ENCODE results near the gene GOT2. TPM values are rescaled to one million over a fixed set of nuclear protein-coding genes. Genes with fewer than 3 reads are reported as not detected.
"Not testable (repeated sequence)": the region's sequence is repeated elsewhere in the genome, so short reads cannot be mapped to it uniquely, and the experiment has no call there.

GOT2 gene
- total RNA-seq, 2 experiments from 2014 or later = 125 to 127 TPM

- Mint-ChIP-seq H3K27ac (no peak overlapping the region), H3K4me3 (no peak overlapping the region), H3K4me1 (ENCODE audit: low read depth) (peaks cover 7% of the 10 kb centered on the region), H3K36me3 (peaks cover 1% of the 10 kb centered on the region), H3K9me3 (no peaks in the 10 kb centered on the region), H3K27me3 (no peaks in the 10 kb centered on the region)
- ChIA-PET POLR2A (no interaction called here), CTCF (interaction anchor here (1.5 kb wide), 1 partner anchor 17 kb away, joined by 9 read pairs; no protein-coding TSS in a partner anchor)
- intact Hi-C loops (cut with micrococcal nuclease) = no loop called here
- no peak for DNase-seq
Observed at GRCh38 chr16:58738672-58739296, 4.7 kb upstream of the GOT2 start.

- POLR2A ChIA-PET; H3K27me3 Mint-ChIP-seq; H3K9me3 Mint-ChIP-seq; CTCF ChIA-PET; H3K27ac Mint-ChIP-seq; H3K4me3 Mint-ChIP-seq; DNase-seq; intact Hi-C loops (cut with micrococcal nuclease): not testable (repeated sequence)
- H3K4me1 Mint-ChIP-seq (ENCODE audit: low read depth) = peaks cover 24% of the 10 kb centered on the region
- peaks cover 11% of the 10 kb centered on the region for H3K36me3 Mint-ChIP-seq
Observed at GRCh38 chr16:58736341-58736740, 2.2 kb upstream of the GOT2 start.

GRCh38 chr16:58734459-58734787 is 307 bp upstream of the GOT2 start:
- ChIA-PET CTCF (interaction anchor here (0.7 to 1.0 kb wide), 4 partner anchors 13 to 38 kb away, joined by 3 to 5 read pairs (median 4); no protein-coding TSS in a partner anchor), POLR2A (no interaction called here)
- DNase-seq = no peak
- Mint-ChIP-seq H3K4me1 (ENCODE audit: low read depth) (peaks cover 36% of the 10 kb centered on the region), H3K27ac (peak overlapping the region; percentile 88), H3K9me3 (no peaks in the 10 kb centered on the region), H3K27me3 (no peaks in the 10 kb centered on the region), H3K4me3 (peak overlapping the region; percentile 98), H3K36me3 (peaks cover 19% of the 10 kb centered on the region)
- intact Hi-C loops (cut with micrococcal nuclease) = loop anchor here (1.0 to 5.0 kb wide), 4 partner anchors 104 to 605 kb away; partner anchors contain the start of genes CFAP20 and GINS3

GRCh38 chr16:58733248-58733670 is 857 bp downstream of the GOT2 start:
- intact Hi-C loops (cut with micrococcal nuclease) = loop anchor here (2.0 to 5.0 kb wide), 2 partner anchors 214 to 341 kb away; partner anchors contain the start of gene GINS3
- peak overlapping the region; percentile 98 for H3K4me3 Mint-ChIP-seq
- CTCF ChIA-PET = interaction anchor here (1.0 to 5.3 kb wide), 2 partner anchors 23 to 106 kb away, joined by 3 to 27 read pairs; no protein-coding TSS in a partner anchor
- H3K36me3 Mint-ChIP-seq = peaks cover 21% of the 10 kb centered on the region
- no peaks in the 10 kb centered on the region for H3K9me3 Mint-ChIP-seq
- peak overlapping the region; percentile 86 for H3K27ac Mint-ChIP-seq
- POLR2A ChIA-PET = interaction anchor here (0.8 to 1.9 kb wide), 2 partner anchors 49 to 214 kb away, joined by 3 to 5 read pairs; partner anchors contain the start of gene SLC38A7
- H3K4me1 Mint-ChIP-seq (ENCODE audit: low read depth) = peaks cover 39% of the 10 kb centered on the region
- H3K27me3 Mint-ChIP-seq = no peaks in the 10 kb centered on the region
- DNase-seq = no peak

GRCh38 chr16:58732545-58733247 is 1.4 kb downstream of the GOT2 start:
- POLR2A ChIA-PET = interaction anchor here (0.7 to 1.9 kb wide), 3 partner anchors 24 to 214 kb away, joined by 3 to 6 read pairs (median 5); partner anchors contain the start of gene SLC38A7
- Mint-ChIP-seq H3K4me1 (ENCODE audit: low read depth) (peaks cover 39% of the 10 kb centered on the region), H3K4me3 (peak overlapping the region; percentile 98), H3K36me3 (peaks cover 21% of the 10 kb centered on the region), H3K27me3 (no peaks in the 10 kb centered on the region), H3K27ac (peak overlapping the region; percentile 86), H3K9me3 (no peaks in the 10 kb centered on the region)
- intact Hi-C loops (cut with micrococcal nuclease) = loop anchor here (1.0 to 5.0 kb wide), 4 partner anchors 24 to 340 kb away; partner anchors contain the start of genes GINS3 and SLC38A7
- CTCF ChIA-PET = interaction anchor here (1.0 to 5.3 kb wide), 4 partner anchors 24 to 220 kb away, joined by 3 to 27 read pairs (median 4); partner anchors contain the start of gene SLC38A7
- peak; percentile 17 for DNase-seq

- Mint-ChIP-seq H3K4me3 (no peak overlapping the region), H3K27me3 (no peaks in the 10 kb centered on the region), H3K27ac (no peak overlapping the region), H3K4me1 (ENCODE audit: low read depth) (peaks cover 38% of the 10 kb centered on the region), H3K36me3 (peaks cover 21% of the 10 kb centered on the region), H3K9me3 (no peaks in the 10 kb centered on the region)
- intact Hi-C loops (cut with micrococcal nuclease) = loop anchor here (5.0 kb wide), 1 partner anchor 339 kb away; the partner anchor contains the start of gene GINS3
- ChIA-PET CTCF (interaction anchor here (0.6 to 5.3 kb wide), 3 partner anchors 25 to 216 kb away, joined by 3 to 27 read pairs (median 3); partner anchors contain the start of gene SLC38A7), POLR2A (no interaction called here)
- DNase-seq = no peak
Observed at GRCh38 chr16:58730724-58731370, 3.3 kb downstream of the GOT2 start.

- ChIA-PET POLR2A (no interaction called here), CTCF (interaction anchor here (5.3 kb wide), 1 partner anchor 28 kb away, joined by 27 read pairs; no protein-coding TSS in a partner anchor)
- H3K27ac Mint-ChIP-seq = no peak overlapping the region
- H3K4me1 Mint-ChIP-seq (ENCODE audit: low read depth) = peaks cover 29% of the 10 kb centered on the region
- H3K9me3 Mint-ChIP-seq = no peaks in the 10 kb centered on the region
- intact Hi-C loops (cut with micrococcal nuclease) = no loop called here
- no peak for DNase-seq
- peaks cover 19% of the 10 kb centered on the region for H3K36me3 Mint-ChIP-seq
- H3K27me3 Mint-ChIP-seq = no peaks in the 10 kb centered on the region
- no peak overlapping the region for H3K4me3 Mint-ChIP-seq
Observed at GRCh38 chr16:58727796-58728568, 6.1 kb downstream of the GOT2 start.

GRCh38 chr16:58727028-58727781 is 6.9 kb downstream of the GOT2 start:
- H3K9me3 Mint-ChIP-seq = no peaks in the 10 kb centered on the region
- no peak for DNase-seq
- POLR2A ChIA-PET = no interaction called here
- intact Hi-C loops (cut with micrococcal nuclease) = no loop called here
- H3K4me1 Mint-ChIP-seq (ENCODE audit: low read depth) = peaks cover 22% of the 10 kb centered on the region
- H3K36me3 Mint-ChIP-seq = peaks cover 19% of the 10 kb centered on the region
- no peak overlapping the region for H3K27ac Mint-ChIP-seq
- CTCF ChIA-PET = no interaction called here
- no peak overlapping the region for H3K4me3 Mint-ChIP-seq
- H3K27me3 Mint-ChIP-seq = no peaks in the 10 kb centered on the region

GRCh38 chr16:58723109-58723508 is 11.0 kb downstream of the GOT2 start:
- CTCF ChIA-PET = interaction anchor here (1.0 kb wide), 1 partner anchor 33 kb away, joined by 3 read pairs; no protein-coding TSS in a partner anchor
- H3K4me1 Mint-ChIP-seq (ENCODE audit: low read depth) = no peaks in the 10 kb centered on the region
- H3K9me3 Mint-ChIP-seq = no peaks in the 10 kb centered on the region
- peaks cover 29% of the 10 kb centered on the region for H3K36me3 Mint-ChIP-seq
- POLR2A ChIA-PET = no interaction called here
- intact Hi-C loops (cut with micrococcal nuclease) = no loop called here
- H3K27ac Mint-ChIP-seq = no peak overlapping the region
- no peak for DNase-seq
- H3K4me3 Mint-ChIP-seq = no peak overlapping the region
- no peaks in the 10 kb centered on the region for H3K27me3 Mint-ChIP-seq

- no peak for DNase-seq
- CTCF ChIA-PET = interaction anchor here (1.2 kb wide), 1 partner anchor 206 kb away, joined by 3 read pairs; no protein-coding TSS in a partner anchor
- no peaks in the 10 kb centered on the region for H3K27me3 Mint-ChIP-seq
- POLR2A ChIA-PET = no interaction called here
- H3K4me3 Mint-ChIP-seq = no peak overlapping the region
- H3K9me3 Mint-ChIP-seq = no peaks in the 10 kb centered on the region
- no peaks in the 10 kb centered on the region for H3K4me1 Mint-ChIP-seq (ENCODE audit: low read depth)
- no peak overlapping the region for H3K27ac Mint-ChIP-seq
- H3K36me3 Mint-ChIP-seq = peaks cover 56% of the 10 kb centered on the region
- intact Hi-C loops (cut with micrococcal nuclease) = no loop called here
Observed at GRCh38 chr16:58717994-58718393, 16.1 kb downstream of the GOT2 start.

GRCh38 chr16:58716468-58716867 is 17.6 kb downstream of the GOT2 start:
- H3K9me3 Mint-ChIP-seq = no peaks in the 10 kb centered on the region
- intact Hi-C loops (cut with micrococcal nuclease) = no loop called here
- ChIA-PET POLR2A (no interaction called here), CTCF (no interaction called here)
- no peak overlapping the region for H3K27ac Mint-ChIP-seq
- H3K4me3 Mint-ChIP-seq = no peak overlapping the region
- DNase-seq = no peak
- H3K27me3 Mint-ChIP-seq = no peaks in the 10 kb centered on the region
- peaks cover 59% of the 10 kb centered on the region for H3K36me3 Mint-ChIP-seq
- H3K4me1 Mint-ChIP-seq (ENCODE audit: low read depth) = no peaks in the 10 kb centered on the region

Measured in activated CD4-positive, alpha-beta memory T cell treated with anti-CD3 and anti-CD28 coated beads for 36 hours (primary cell).